GM23248 (cell line): ENCODE measurements around the gene DPH1.

Experiments
- EZH2 ChIP-seq: fragments of 200-600 bp; sonication (generic); IDR thresholded peaks from 2 replicates; pipeline ENCODE4 v1.6.1; 2018; ENCODE audit warnings: antibody characterized with exemption, mild to moderate bottlenecking; ENCODE audit not compliant: insufficient read depth, poor library complexity, severe bottlenecking
- EZH2phosphoT487 ChIP-seq: fragments of 200-600 bp; sonication (generic); IDR thresholded peaks from 2 replicates; pipeline ENCODE4 v1.6.1; 2018; ENCODE audit warnings: antibody characterized with exemption, moderate library complexity, mild to moderate bottlenecking, low read depth; ENCODE audit not compliant: insufficient read depth

- TF ChIP-seq EZH2 (no peak), EZH2phosphoT487 (no peak)
Measured at GRCh38 chr17:2057175-2057759, 27.3 kb downstream of the DPH1 start.
